T-cell (primary cell): ENCODE data around the gene IMMP2L. TPM values are rescaled to one million over a fixed set of nuclear protein-coding genes. Genes with fewer than 3 reads are reported as not detected.
"Not testable (repeated sequence)": the region's sequence is repeated elsewhere in the genome, so short reads cannot be mapped to it uniquely, and the experiment has no call there.

Experiments used
- ATAC-seq, 4 experiments: fragments of 200-7000 bp in 3 of 4; fragments of 150-1000 bp in 1 of 4; cut with Tn5 transposase; replicated peaks in 1 of 4; 1 replicate in 3 of 4; 2 replicates in 1 of 4; pipeline ENCODE4 v1.10.0; 2021; ENCODE audit warnings: moderate library complexity in 3 of 4, mild to moderate bottlenecking in 2 of 4, moderate number of reproducible peaks in 1 of 4
- CTCF ChIA-PET, 2 donors: fragments of 300-600 bp; sonication (Branson Sonifier 250); formaldehyde crosslinking; loops; one replicate each; lab custom pipeline; 2022; ENCODE audit warnings: antibody characterized with exemption in 2 of 2; lab: Charles Lee
- POLR2A ChIA-PET, 2 donors: fragments of 300-600 bp; sonication (Branson Sonifier 250); formaldehyde crosslinking; loops; one replicate each; lab custom pipeline; 2022; ENCODE audit warnings: antibody characterized with exemption in 2 of 2; lab: Charles Lee
- DNase-seq, 35 experiments: peaks; one replicate each; pipeline versions ENCODE4 v3.0.0 to v3.0.0-alpha.2; 2013 to 2023
- H3K27ac ChIP-seq: one replicate; pipeline ENCODE4 v1.5.1; 2013; ENCODE audit warnings: low read length
- H3K27me3 ChIP-seq, 2 experiments: replicated peaks in 1 of 2; 1 replicate in 1 of 2; 2 replicates in 1 of 2; pipeline versions ENCODE4 v1.6.1 to v1.7.0; 2013; ENCODE audit warnings: low read length in 1 of 2, mixed read lengths in 1 of 2; ENCODE audit not compliant: control insufficient read depth in 2 of 2, insufficient read depth in 2 of 2; ENCODE audit errors: extremely low read depth in 1 of 2
- H3K36me3 ChIP-seq, 2 donors: 1 replicate in 1 of 2; 2 replicates in 1 of 2; pipeline versions ENCODE4 v1.6.1 to v1.7.0; 2013; ENCODE audit warnings: low read length in 1 of 2; ENCODE audit not compliant: control insufficient read depth in 2 of 2, insufficient read depth in 1 of 2; ENCODE audit errors: extremely low read depth in 1 of 2
- H3K4me1 ChIP-seq, 2 experiments: 1 replicate in 1 of 2; 2 replicates in 1 of 2; pipeline versions ENCODE4 v1.6.1 to v1.7.0; 2013; ENCODE audit warnings: low read length in 2 of 2, mixed read lengths in 1 of 2; ENCODE audit not compliant: insufficient read depth in 2 of 2, control insufficient read depth in 1 of 2; ENCODE audit errors: extremely low read depth in 1 of 2
- H3K4me3 ChIP-seq, 2 donors: 1 replicate in 1 of 2; 2 replicates in 1 of 2; pipeline versions ENCODE4 v1.5.1 to v1.7.0; 2013; ENCODE audit warnings: mild to moderate bottlenecking in 2 of 2, low read length in 1 of 2, moderate library complexity in 1 of 2; ENCODE audit not compliant: control insufficient read depth in 1 of 2; ENCODE audit errors: extremely low read depth in 1 of 2
- H3K9me3 ChIP-seq: 2 replicates; pipeline ENCODE4 v1.7.0; 2013
- H3K27ac Mint-ChIP-seq, 2 donors: one replicate each; pipeline ENCODE4 v1.8.0; 2020 to 2021; ENCODE audit warnings: mild to moderate bottlenecking in 2 of 2, mixed read lengths in 2 of 2
- H3K27me3 Mint-ChIP-seq, 2 donors: one replicate each; pipeline ENCODE4 v1.8.0; 2021 to 2022; ENCODE audit warnings: mixed read lengths in 2 of 2
- H3K36me3 Mint-ChIP-seq: one replicate; pipeline ENCODE4 v1.8.0; 2021; ENCODE audit warnings: mixed read lengths
- H3K4me1 Mint-ChIP-seq, 3 donors: one replicate each; pipeline ENCODE4 v1.8.0; 2020 to 2022; ENCODE audit warnings: mixed read lengths in 3 of 3, mild to moderate bottlenecking in 1 of 3
- H3K4me3 Mint-ChIP-seq, 3 donors: one replicate each; pipeline ENCODE4 v1.8.0; 2020 to 2022; ENCODE audit warnings: mild to moderate bottlenecking in 3 of 3, mixed read lengths in 3 of 3, moderate library complexity in 3 of 3
- H3K9me3 Mint-ChIP-seq, 3 donors: one replicate each; pipeline ENCODE4 v1.8.0; 2020 to 2022; ENCODE audit warnings: mixed read lengths in 3 of 3
- WGBS: methylation state at CpG from one replicate; pipeline ENCODE4 v1.1.5; 2013; ENCODE audit warnings: missing lambda C conversion rate; ENCODE audit not compliant: insufficient coverage; 5-methylcytosine and 5-hydroxymethylcytosine counted together
- total RNA-seq, 35 experiments: library from RNA in 6 of 35; stranded (reverse) in 6 of 35; fragments of 120-200 nt in 1 of 35; gene quantifications; one replicate each; pipeline versions ENCODE4 v1.2.1 to v1.2.4 and lab custom pipeline; 2013 to 2026

IMMP2L gene
- total RNA-seq, 5 donors from 2014 or later (not counting 1 experiment from before 2014, with no cell fraction given) = 14.1 to 27.3 (median 21.7) TPM

DNA sequence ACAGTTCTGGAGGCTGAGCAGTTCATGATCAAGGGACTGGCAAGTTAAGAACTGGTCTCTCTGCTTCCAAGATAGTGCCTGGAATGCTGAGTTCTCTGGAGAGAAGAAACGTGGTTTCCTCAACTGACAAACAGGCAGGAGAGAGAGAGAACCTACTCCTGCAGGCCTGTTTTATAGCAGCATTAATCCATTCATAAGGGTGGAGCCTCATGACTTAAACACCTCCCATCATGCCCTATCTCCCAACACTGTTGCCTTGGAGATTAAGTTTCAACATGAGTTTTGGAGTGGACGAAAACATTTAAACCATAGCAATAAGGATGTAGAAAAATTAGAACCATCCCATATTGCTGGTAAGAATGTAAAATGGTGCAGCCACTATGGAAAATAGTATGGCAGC is 32.3 kb upstream of the IMMP2L start:
- Mint-ChIP-seq H3K4me3 (no peak overlapping the region), H3K27me3 (peaks cover 1 to 5% of the 10 kb centered on the region in 2 donors), H3K27ac (no peak overlapping the region), H3K9me3 (peaks cover 0 to 10% (median 9%) of the 10 kb centered on the region in 3 donors), H3K4me1 (no peaks in the 10 kb centered on the region), H3K36me3 (no peaks in the 10 kb centered on the region)
- peaks cover 0 to 2% of the 10 kb centered on the region in 2 experiments for H3K27me3 ChIP-seq
- no peak overlapping the region for H3K4me3 ChIP-seq
- POLR2A ChIA-PET = no interaction called here
- CTCF ChIA-PET = no interaction called here
- H3K9me3 ChIP-seq = no peaks in the 10 kb centered on the region
- H3K36me3 ChIP-seq = no peaks in the 10 kb centered on the region
- WGBS = no CpG with 5 or more reads among the region's 2 CpGs
- H3K27ac ChIP-seq = no peak overlapping the region
- ATAC-seq (no peak), DNase-seq (no peak)
- no peaks in the 10 kb centered on the region for H3K4me1 ChIP-seq

DNA sequence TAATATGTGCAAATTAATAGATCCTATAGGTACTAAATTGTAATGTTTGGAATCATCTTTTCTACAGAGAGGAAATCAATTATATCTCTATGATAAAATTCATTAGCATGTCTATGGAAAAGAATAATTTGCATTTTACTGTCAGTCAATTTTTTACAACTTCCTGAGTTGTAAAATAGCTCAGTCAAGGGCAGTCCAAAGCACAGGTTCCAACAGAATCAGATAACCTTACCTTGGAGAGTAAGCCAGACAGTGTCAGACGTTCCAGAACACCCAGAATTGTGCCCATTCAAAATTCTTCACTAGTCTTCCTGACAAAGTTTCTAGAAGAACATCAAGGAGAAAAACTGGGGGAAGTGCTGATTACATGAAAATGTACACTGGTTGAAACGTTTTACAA is 31.1 kb upstream of the IMMP2L start:
- Mint-ChIP-seq H3K9me3 (peaks cover 0 to 10% (median 9%) of the 10 kb centered on the region in 3 donors), H3K4me1 (no peaks in the 10 kb centered on the region), H3K27me3 (peaks cover 0 to 5% of the 10 kb centered on the region in 2 donors), H3K36me3 (no peaks in the 10 kb centered on the region), H3K4me3 (no peak overlapping the region), H3K27ac (no peak overlapping the region)
- CTCF ChIA-PET = no interaction called here
- WGBS = no CpG with 5 or more reads among the region's 2 CpGs
- Histone ChIP-seq H3K36me3 (no peaks in the 10 kb centered on the region), H3K9me3 (no peaks in the 10 kb centered on the region), H3K27ac (no peak overlapping the region), H3K4me3 (no peak overlapping the region), H3K27me3 (no peaks in the 10 kb centered on the region), H3K4me1 (no peaks in the 10 kb centered on the region)
- no peak for ATAC-seq
- DNase-seq = no peak
- POLR2A ChIA-PET = no interaction called here

DNA sequence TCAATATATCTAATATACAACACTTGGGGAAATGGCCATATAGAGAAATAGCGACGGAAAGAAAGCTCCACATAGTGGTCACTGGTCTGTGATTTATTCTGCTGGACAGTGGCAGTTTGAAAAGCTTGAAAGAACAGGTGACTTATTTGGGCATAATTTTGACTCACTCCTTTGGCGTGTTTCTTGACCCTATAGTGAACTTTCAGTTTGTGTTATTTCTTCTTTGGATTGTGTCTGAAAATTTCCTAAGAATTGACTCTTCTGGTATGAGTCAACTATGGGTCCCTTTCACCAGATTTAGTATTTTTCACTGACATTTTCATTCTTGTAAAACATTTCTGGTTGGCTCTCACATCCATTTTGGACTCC is 25.8 kb upstream of the IMMP2L start:
- CTCF ChIA-PET = interaction anchor here in 1 of 2 donors (0.6 kb wide), 1 partner anchor 50 kb away, joined by 5 read pairs; no protein-coding TSS in a partner anchor
- DNase-seq (no peak), ATAC-seq (no peak)
- Histone ChIP-seq H3K4me3 (no peak overlapping the region), H3K27me3 (peaks cover 0 to 2% of the 10 kb centered on the region in 2 experiments), H3K36me3 (no peaks in the 10 kb centered on the region), H3K9me3 (no peaks in the 10 kb centered on the region), H3K4me1 (no peaks in the 10 kb centered on the region), H3K27ac (no peak overlapping the region)
- H3K36me3 Mint-ChIP-seq = no peaks in the 10 kb centered on the region
- peaks cover 6 to 7% of the 10 kb centered on the region in 2 donors for H3K27me3 Mint-ChIP-seq
- POLR2A ChIA-PET = no interaction called here
- no peaks in the 10 kb centered on the region for H3K9me3 Mint-ChIP-seq
- no peak overlapping the region for H3K4me3 Mint-ChIP-seq
- H3K27ac Mint-ChIP-seq = no peak overlapping the region
- H3K4me1 Mint-ChIP-seq = no peaks in the 10 kb centered on the region
- 100% methylated on average over 2 of the region's 3 CpGs for WGBS

DNA sequence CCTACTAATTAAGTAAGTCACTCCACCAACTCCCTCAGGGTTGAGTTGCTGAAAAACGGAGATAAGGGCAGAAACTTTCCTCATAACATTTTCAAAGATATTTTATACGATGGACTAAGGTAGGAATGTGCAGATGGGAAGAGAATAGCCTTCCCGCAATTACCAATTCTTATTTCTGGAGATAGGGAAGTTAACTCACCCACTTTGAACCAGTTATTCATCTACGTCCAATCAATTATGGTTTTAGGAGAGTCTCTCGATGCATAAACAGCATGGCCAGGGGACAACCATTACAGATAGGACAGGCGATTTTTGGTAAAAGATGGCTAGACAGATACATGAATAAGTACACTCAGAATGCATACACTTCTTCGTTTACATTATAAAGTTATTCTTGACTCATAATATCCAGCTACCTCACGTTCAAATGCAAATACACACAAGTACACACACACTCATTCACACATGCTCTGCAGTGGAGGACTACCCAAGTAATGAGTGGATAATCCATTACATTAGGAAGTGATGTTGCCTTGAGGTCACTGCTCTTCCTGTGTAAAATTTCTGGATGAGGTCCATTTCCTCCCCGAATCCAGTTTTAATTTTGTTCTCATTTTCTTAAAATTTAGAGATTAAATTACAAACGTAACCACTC is 25.2 kb upstream of the IMMP2L start:
- ATAC-seq = no peak
- WGBS = no CpG with 5 or more reads among the region's 10 CpGs
- Histone ChIP-seq H3K4me1 (no peaks in the 10 kb centered on the region), H3K27ac (no peak overlapping the region), H3K27me3 (peaks cover 0 to 2% of the 10 kb centered on the region in 2 experiments), H3K9me3 (no peaks in the 10 kb centered on the region), H3K4me3 (no peak overlapping the region), H3K36me3 (no peaks in the 10 kb centered on the region)
- H3K4me3 Mint-ChIP-seq = no peak overlapping the region
- ChIA-PET CTCF (no interaction called here), POLR2A (no interaction called here)
- H3K27ac Mint-ChIP-seq = no peak overlapping the region
- no peak for DNase-seq
- no peaks in the 10 kb centered on the region for H3K36me3 Mint-ChIP-seq
- peaks cover 0 to 1% (median under 1%) of the 10 kb centered on the region in 3 donors for H3K9me3 Mint-ChIP-seq
- H3K4me1 Mint-ChIP-seq = no peaks in the 10 kb centered on the region
- H3K27me3 Mint-ChIP-seq = peaks cover 6 to 7% of the 10 kb centered on the region in 2 donors

DNA sequence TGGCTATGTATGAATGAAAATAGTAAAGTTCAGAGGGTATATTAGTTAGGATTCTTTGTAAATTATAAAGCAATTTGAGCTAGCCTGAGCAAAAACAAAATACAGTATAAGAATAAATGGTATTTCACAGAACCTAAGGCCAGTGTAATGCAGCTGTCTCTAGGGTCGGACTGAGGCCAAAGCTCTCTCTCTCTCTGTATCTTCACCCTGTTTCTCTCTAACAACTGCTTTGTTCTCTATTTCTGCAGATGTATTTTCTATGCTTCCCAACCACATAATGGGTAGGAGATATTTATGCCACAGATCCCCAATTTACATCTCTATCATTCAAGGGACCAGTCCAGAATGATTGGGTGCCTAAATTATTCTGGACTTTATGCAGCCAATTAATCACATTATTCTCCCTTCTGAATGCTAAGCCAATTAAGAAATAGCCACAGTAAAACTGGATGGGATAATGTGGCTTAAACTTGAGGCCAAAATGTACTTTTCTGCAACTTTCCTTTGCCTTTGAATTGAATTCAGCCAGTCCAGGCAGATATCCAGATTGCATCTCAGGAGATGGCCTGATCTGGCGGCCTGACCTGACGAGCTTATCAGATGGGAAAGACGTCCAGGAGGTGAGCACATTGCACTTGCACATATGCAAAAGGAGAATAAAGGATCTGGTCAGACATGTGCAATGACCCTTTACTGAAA is 24.6 kb upstream of the IMMP2L start:
- Histone ChIP-seq H3K9me3 (no peaks in the 10 kb centered on the region), H3K27ac (no peak overlapping the region), H3K36me3 (no peaks in the 10 kb centered on the region), H3K27me3 (peaks cover 0 to 2% of the 10 kb centered on the region in 2 experiments), H3K4me1 (no peaks in the 10 kb centered on the region), H3K4me3 (no peak overlapping the region)
- CTCF ChIA-PET = no interaction called here
- POLR2A ChIA-PET = interaction anchor here in 1 of 2 donors (0.7 kb wide), 1 partner anchor 875 kb away, joined by 3 read pairs; no protein-coding TSS in a partner anchor
- WGBS = 100% methylated on average over 1 of the region's 4 CpGs
- H3K9me3 Mint-ChIP-seq = peaks cover 0 to 4% (median 3%) of the 10 kb centered on the region in 3 donors
- ATAC-seq = no peak
- H3K27ac Mint-ChIP-seq = no peak overlapping the region
- peaks cover 6 to 7% of the 10 kb centered on the region in 2 donors for H3K27me3 Mint-ChIP-seq
- no peak overlapping the region for H3K4me3 Mint-ChIP-seq
- DNase-seq = no peak
- no peaks in the 10 kb centered on the region for H3K4me1 Mint-ChIP-seq
- H3K36me3 Mint-ChIP-seq = no peaks in the 10 kb centered on the region

DNA sequence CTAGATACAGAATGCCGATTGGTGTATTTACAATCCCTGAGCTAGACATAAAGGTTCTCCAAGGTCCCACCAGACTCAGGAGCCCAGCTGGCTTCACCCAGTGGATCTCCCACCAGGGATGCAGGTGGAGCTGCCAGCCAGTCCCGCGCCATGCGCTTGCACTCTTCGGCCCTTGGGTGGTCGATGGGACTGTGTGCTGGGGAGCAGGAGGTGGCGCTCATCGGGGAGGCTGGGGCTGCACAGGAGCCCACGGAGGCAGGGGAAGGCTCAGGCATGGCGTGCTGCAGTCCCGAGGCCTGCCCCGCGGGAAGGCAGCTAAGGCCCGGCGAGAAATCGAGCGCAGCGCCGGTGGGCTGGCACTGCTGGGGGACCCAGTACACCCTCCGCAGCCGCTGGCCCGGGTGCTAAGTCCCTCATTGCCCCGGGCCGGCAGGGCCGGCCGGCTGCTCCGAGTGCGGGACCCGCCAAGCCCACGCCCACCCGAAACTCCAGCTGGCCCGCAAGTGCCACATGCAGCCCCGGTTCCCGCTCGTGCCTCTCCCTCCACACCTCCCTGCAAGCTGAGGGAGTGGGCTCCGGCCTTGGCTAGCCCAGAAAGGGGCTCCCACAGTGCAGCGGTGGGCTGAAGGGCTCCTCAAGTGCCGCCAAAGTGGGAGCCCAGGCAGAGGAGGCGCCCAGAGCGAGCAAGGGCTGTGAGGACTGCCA is 19.6 kb upstream of the IMMP2L start:
- ATAC-seq, H3K36me3 ChIP-seq, H3K4me1 Mint-ChIP-seq, H3K27me3 ChIP-seq, H3K4me3 ChIP-seq, CTCF ChIA-PET, H3K36me3 Mint-ChIP-seq, DNase-seq, H3K27ac ChIP-seq, H3K9me3 ChIP-seq, H3K4me1 ChIP-seq, H3K4me3 Mint-ChIP-seq, H3K27ac Mint-ChIP-seq, H3K27me3 Mint-ChIP-seq: not testable (repeated sequence)
- 93% methylated on average over 8 of the region's 40 CpGs for WGBS
- H3K9me3 Mint-ChIP-seq = peaks cover 5 to 17% (median 12%) of the 10 kb centered on the region in 3 donors
- POLR2A ChIA-PET = interaction anchor here in 1 of 2 donors (0.6 kb wide), 1 partner anchor 1273 kb away, joined by 3 read pairs; no protein-coding TSS in a partner anchor
